IMR-90 (cell line): Measurements from ENCODE around the gene PACS1. TPM values are rescaled to one million over a fixed set of nuclear protein-coding genes. Genes with fewer than 3 reads are reported as not detected.
"Not testable (repeated sequence)": the region's sequence is repeated elsewhere in the genome, so short reads cannot be mapped to it uniquely, and the experiment has no call there.

Experiments
- ATAC-seq: fragments of 200-7000 bp; cut with Tn5 transposase; 2 replicates; pipeline ENCODE4 v1.9.1; 2020; ENCODE audit warnings: low read depth, mild to moderate bottlenecking, moderate library complexity
- BruUV-seq: library from RNA; stranded (reverse); fragments of 400-500 nt; replicated peaks from 2 replicates; lab custom pipeline; 2021; lab: Mats Ljungman, UMichigan
- CTCF ChIA-PET: fragments of 300-600 bp; formaldehyde crosslinking; extraction: SDS; loops from one replicate; lab custom pipeline; 2021; ENCODE audit warnings: antibody characterized with exemption; lab: Yijun Ruan, JAX
- POLR2A ChIA-PET: fragments of 300-600 bp; sonication (Branson Sonifier 250); formaldehyde crosslinking; loops from one replicate; lab custom pipeline; 2022; ENCODE audit warnings: antibody characterized with exemption; ENCODE audit not compliant: unreplicated experiment; lab: Charles Lee
- DNase-seq: peaks from one replicate; pipeline ENCODE4 v3.0.0; 2013
- H2AFZ ChIP-seq: replicated peaks from 2 replicates; pipeline ENCODE3; 2013; ENCODE audit warnings: low read length, mild to moderate bottlenecking; ENCODE audit not compliant: poor library complexity
- H2AK5ac ChIP-seq: 2 replicates; pipeline ENCODE4 v1.6.1; 2013; ENCODE audit warnings: low read depth, low read length, inconsistent platforms
- H2AK9ac ChIP-seq: replicated peaks from 2 replicates; pipeline ENCODE3; 2013; ENCODE audit warnings: mild to moderate bottlenecking, low read depth, low read length, moderate library complexity; ENCODE audit not compliant: poor library complexity
- H2BK120ac ChIP-seq: 2 replicates; pipeline ENCODE4 v1.6.1; 2013; ENCODE audit warnings: low read depth, low read length, inconsistent platforms
- H2BK15ac ChIP-seq: 3 replicates; pipeline ENCODE4 v1.6.1; 2013; ENCODE audit warnings: low read depth, low read length, inconsistent platforms
- H2BK20ac ChIP-seq: 2 replicates; pipeline ENCODE4 v1.6.1; 2013; ENCODE audit warnings: low read depth, mild to moderate bottlenecking, inconsistent platforms, low read length, moderate library complexity
- H2BK5ac ChIP-seq: 2 replicates; pipeline ENCODE4 v1.6.1; 2013; ENCODE audit warnings: mild to moderate bottlenecking, low read depth, low read length, inconsistent platforms; ENCODE audit not compliant: poor library complexity, severe bottlenecking
- H3K14ac ChIP-seq: replicated peaks from 2 replicates; pipeline ENCODE4 v1.6.1; 2013; ENCODE audit warnings: low read depth, low read length, inconsistent platforms
- H3K18ac ChIP-seq: 2 replicates; pipeline ENCODE4 v1.6.1; 2013; ENCODE audit warnings: low read depth, low read length, control low read depth
- H3K23ac ChIP-seq: 2 replicates; pipeline ENCODE4 v1.6.1; 2013; ENCODE audit warnings: low read depth, low read length, inconsistent platforms
- H3K27ac ChIP-seq: 2 replicates; pipeline ENCODE4 v1.5.1; 2013; ENCODE audit warnings: mild to moderate bottlenecking, control low read depth, low read length; ENCODE audit not compliant: insufficient read depth
- H3K27me3 ChIP-seq: 2 replicates; pipeline ENCODE4 v1.6.1; 2013; ENCODE audit warnings: low read length; ENCODE audit not compliant: control insufficient read depth, insufficient read depth
- H3K36me3 ChIP-seq: 2 replicates; pipeline ENCODE4 v1.6.1; 2013; ENCODE audit warnings: low read length, mixed read lengths; ENCODE audit not compliant: control insufficient read depth, insufficient read depth
- H3K4ac ChIP-seq: 2 replicates; pipeline ENCODE4 v1.6.1; 2013; ENCODE audit warnings: low read depth, low read length, inconsistent platforms
- H3K4me1 ChIP-seq: 2 replicates; pipeline ENCODE4 v1.6.1; 2013; ENCODE audit warnings: low read length, mixed read lengths; ENCODE audit not compliant: control insufficient read depth, insufficient read depth
- H3K4me2 ChIP-seq: 2 replicates; pipeline ENCODE4 v1.6.1; 2013; ENCODE audit warnings: low read depth, mild to moderate bottlenecking, control low read depth, low read length, moderate library complexity
- H3K4me3 ChIP-seq: 2 replicates; pipeline ENCODE4 v1.5.1; 2013; ENCODE audit warnings: low read depth, mild to moderate bottlenecking, control low read depth, low read length, moderate library complexity; ENCODE audit not compliant: insufficient read depth
- H3K56ac ChIP-seq: 2 replicates; pipeline ENCODE4 v1.6.1; 2013; ENCODE audit warnings: low read length, inconsistent platforms; ENCODE audit not compliant: insufficient read depth; ENCODE audit errors: extremely low read depth
- H3K79me1 ChIP-seq, 2 experiments: 2 replicates each; pipeline ENCODE4 v1.6.1; 2013; ENCODE audit warnings: low read length in 2 of 2, inconsistent platforms in 1 of 2, low read depth in 1 of 2
- H3K9ac ChIP-seq: 2 replicates; pipeline ENCODE4 v1.6.1; 2013; ENCODE audit warnings: low read depth, low read length, control low read depth
- H3K9me1 ChIP-seq: 2 replicates; pipeline ENCODE4 v1.6.1; 2013; ENCODE audit warnings: low read length, inconsistent platforms; ENCODE audit not compliant: insufficient read depth
- H3K9me3 ChIP-seq: 2 replicates; pipeline ENCODE4 v1.6.1; 2013; ENCODE audit warnings: low read length; ENCODE audit not compliant: control insufficient read depth, insufficient read depth
- H4K20me1 ChIP-seq: 2 replicates; pipeline ENCODE4 v1.6.1; 2013; ENCODE audit warnings: low read length, inconsistent platforms; ENCODE audit not compliant: insufficient read depth
- H4K5ac ChIP-seq: 2 replicates; pipeline ENCODE4 v1.6.1; 2013; ENCODE audit warnings: mild to moderate bottlenecking, low read depth, low read length, control low read depth
- H4K8ac ChIP-seq, 2 experiments: 2 replicates each; pipeline ENCODE4 v1.6.1; 2013; ENCODE audit warnings: low read depth in 2 of 2, low read length in 2 of 2, control low read depth in 1 of 2, inconsistent platforms in 1 of 2
- H4K91ac ChIP-seq: 2 replicates; pipeline ENCODE4 v1.6.1; 2013; ENCODE audit warnings: low read depth, low read length, inconsistent platforms; ENCODE audit not compliant: insufficient read depth
- WGBS, 2 experiments: methylation state at CpG; one replicate each; pipeline versions ENCODE4 v1.1.5 to v1.1.7; 2013; ENCODE audit warnings: missing lambda C conversion rate in 2 of 2; ENCODE audit not compliant: insufficient read length in 1 of 2; ENCODE audit errors: extremely low coverage in 2 of 2; 5-methylcytosine and 5-hydroxymethylcytosine counted together
- dilution Hi-C: fragments of 300-500 bp; cut with HindIII; formaldehyde crosslinking; loops from one replicate; pipeline ENCODE4 v1.14.3; 2018; ENCODE audit warnings: low sequenced_read_pairs; ENCODE audit not compliant: unreplicated experiment
- in situ Hi-C: fragments of 300-500 bp; cut with MboI; formaldehyde crosslinking; loops from 3 replicates; pipeline ENCODE4 v1.14.3; 2019; ENCODE audit warnings: low sequenced_read_pairs, inconsistent platforms, mixed read lengths
- intact Hi-C: fragments of 100-400 bp; cut with micrococcal nuclease; formaldehyde crosslinking; loops from 2 replicates; pipeline ENCODE4 v1.10.0; 2022
- polyA plus RNA-seq, 3 experiments: library from polyadenylated mRNA; depleted of rRNA; stranded (reverse); fragments of >200 nt; gene quantifications; 2 replicates each; pipeline ENCODE4 v1.2.3, GENCODE V29; 2012; ENCODE audit warnings: low replicate concordance in 1 of 3
- total RNA-seq: library from RNA; depleted of rRNA; stranded (reverse); fragments of >200 nt; gene quantifications from 2 replicates; pipeline ENCODE4 v1.2.3, GENCODE V29; 2012

The PACS1 gene
- total and polyA plus RNA-seq, 2 of the 4 experiments (the other 2 are of a cell fraction), result 7.3 to 32.0 TPM

GRCh38 chr11:66114957-66115356, 44.9 kb downstream of the PACS1 start:
- intact Hi-C loops, result loop anchor here (5.0 kb wide), 2 partner anchors 33 to 43 kb away; partner anchors contain the start of gene PACS1
- H3K9me3 ChIP-seq, H2BK20ac ChIP-seq, H2BK120ac ChIP-seq, H2AK5ac ChIP-seq, H4K8ac ChIP-seq, H3K18ac ChIP-seq, H2AFZ ChIP-seq, POLR2A ChIA-PET, H3K4me3 ChIP-seq, H3K36me3 ChIP-seq, H3K4me2 ChIP-seq, H3K23ac ChIP-seq, H4K5ac ChIP-seq, DNase-seq, ATAC-seq, BruUV-seq, H3K14ac ChIP-seq, in situ Hi-C loops, H3K4ac ChIP-seq, H3K56ac ChIP-seq, H2AK9ac ChIP-seq, H2BK15ac ChIP-seq, dilution Hi-C loops, H3K27ac ChIP-seq, H4K91ac ChIP-seq, H3K27me3 ChIP-seq, H3K9ac ChIP-seq, H2BK5ac ChIP-seq: not testable (repeated sequence)
- Histone ChIP-seq H3K9me1 (peaks cover 20% of the 10 kb centered on the region), H4K20me1 (peaks cover 24% of the 10 kb centered on the region), H3K4me1 (peaks cover 24% of the 10 kb centered on the region), H3K79me1 (peaks cover 29 to 75% of the 10 kb centered on the region in 2 experiments)
- CTCF ChIA-PET, result interaction anchor here (0.9 kb wide), 1 partner anchor 107 kb away, joined by 3 read pairs; no protein-coding TSS in a partner anchor
- no CpG with 5 or more reads among the region's 3 CpGs for WGBS, 2 experiments
